Left colon (tissue), 2 donors: ENCODE results near the gene DHCR7. TPM values are rescaled to one million over a fixed set of nuclear protein-coding genes. Genes with fewer than 3 reads are reported as not detected.

Source experiments
- ATAC-seq: fragments of 200-7000 bp; cut with Tn5 transposase; one replicate; pipeline ENCODE4 v1.9.1; 2020; ENCODE audit warnings: mild to moderate bottlenecking, moderate library complexity
- DNase-seq, 2 donors: peaks; one replicate each; pipeline ENCODE4 v3.0.0-alpha.2; 2020
- intact Hi-C, 2 donors: fragments of 100-400 bp; cut with DNase I in 1 of 2; cut with micrococcal nuclease in 1 of 2; formaldehyde crosslinking; loops; one replicate each; pipeline versions ENCODE4 v1.11.2 to v1.14.0; 2022; cut with DNase I, micrococcal nuclease
- total RNA-seq, 2 donors: library from RNA; stranded (reverse); fragmentation: NEBNext Ultra II Directional; extraction: Animal tissue kit (Norgen Biotek cat#: 25700); gene quantifications; one replicate each; pipeline ENCODE4 v1.2.1, GENCODE V29; 2021
- donor health status: DM: no; HTN: no; CAD: no.
- donor health status: DM: yes; HTN: yes; CAD: no.

The DHCR7 gene
- total RNA-seq, 2 donors from 2014 or later: 56.5 to 126 TPM

DNA sequence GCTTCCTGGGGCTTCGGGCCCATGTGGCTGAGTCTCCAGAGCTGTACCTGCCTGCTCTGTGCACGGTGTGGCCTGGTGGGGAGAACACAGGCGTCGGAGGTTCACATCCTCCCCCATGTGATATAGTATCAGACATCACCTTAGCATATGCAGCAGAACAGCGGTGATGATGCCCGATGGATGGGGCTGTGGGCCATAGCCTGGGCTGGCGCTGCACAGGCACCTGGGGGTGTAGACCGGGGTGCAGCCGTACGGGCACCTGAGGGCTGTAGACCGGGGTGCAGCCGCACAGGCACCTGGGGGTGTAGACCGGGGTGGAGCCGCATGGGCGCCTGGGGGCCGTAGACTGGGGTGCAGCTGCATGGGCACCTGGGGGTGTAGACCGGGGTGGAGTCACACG is 34.0 kb upstream of the DHCR7 start:
- intact Hi-C loops: no loop called here

DNA sequence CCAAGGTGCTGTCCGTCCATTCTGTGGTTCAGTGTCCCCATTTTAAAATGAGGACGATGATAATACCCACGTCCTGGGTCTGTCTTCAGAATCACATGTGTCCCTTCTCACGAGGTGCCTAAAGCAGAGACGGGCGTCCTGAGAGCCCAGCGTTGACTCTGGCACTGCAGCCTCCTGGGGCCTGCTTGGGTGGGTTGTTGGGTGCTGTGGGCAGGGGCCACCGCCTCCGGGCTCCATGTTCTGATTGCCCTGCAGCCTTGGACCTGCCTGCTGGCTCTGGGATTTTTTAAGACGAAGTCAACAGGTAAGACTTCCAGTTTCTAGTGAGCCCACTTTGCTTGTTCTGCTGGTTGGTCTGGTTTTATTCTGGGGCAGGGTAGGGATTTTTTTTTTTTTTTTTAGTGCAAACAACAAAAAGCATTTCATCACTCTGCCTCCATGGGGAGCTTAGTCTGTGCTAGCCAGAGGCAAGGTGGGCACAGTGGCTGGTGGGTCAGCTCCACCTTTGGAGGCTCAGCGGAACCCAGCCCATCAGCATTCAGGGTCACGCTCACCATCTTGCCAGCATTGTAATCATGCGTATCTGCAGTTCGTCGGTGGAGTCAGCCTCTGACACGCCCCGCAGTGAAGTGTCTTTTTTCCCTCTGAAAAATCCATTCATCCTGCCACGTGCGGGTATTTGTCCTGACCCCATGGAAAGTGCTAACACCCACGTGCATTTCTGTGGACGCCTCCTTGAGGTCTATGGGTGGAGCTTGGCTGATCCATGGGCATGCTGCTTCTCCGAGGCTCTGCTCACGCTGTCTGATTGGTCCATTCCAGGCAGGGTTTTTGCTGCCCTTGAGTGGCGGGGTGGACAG is 33.1 kb upstream of the DHCR7 start:
- no peak for DNase-seq
- intact Hi-C loops: no loop called here
- ATAC-seq: no peak

More for the DNA sequence above, 34.0 kb upstream of the DHCR7 start:
- no peak for DNase-seq
- ATAC-seq: no peak

DNA sequence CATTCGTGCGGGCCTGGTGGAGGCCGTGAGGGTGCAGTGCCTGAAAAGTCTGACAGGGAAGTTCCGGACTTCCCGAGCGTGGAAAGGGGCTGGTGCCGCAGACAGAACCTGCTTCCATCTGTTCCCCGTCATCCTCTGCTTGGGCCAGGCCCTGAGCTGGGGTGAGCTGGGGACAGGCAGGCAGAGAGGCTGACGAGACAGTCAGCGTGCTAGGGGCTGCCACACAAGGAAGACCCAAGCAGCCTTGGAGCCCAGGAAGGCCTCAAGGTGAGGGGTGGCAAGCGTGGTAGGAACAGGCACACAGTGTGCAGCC is 30.3 kb upstream of the DHCR7 start:
- intact Hi-C loops: no loop called here
- DNase-seq: no peak

DNA sequence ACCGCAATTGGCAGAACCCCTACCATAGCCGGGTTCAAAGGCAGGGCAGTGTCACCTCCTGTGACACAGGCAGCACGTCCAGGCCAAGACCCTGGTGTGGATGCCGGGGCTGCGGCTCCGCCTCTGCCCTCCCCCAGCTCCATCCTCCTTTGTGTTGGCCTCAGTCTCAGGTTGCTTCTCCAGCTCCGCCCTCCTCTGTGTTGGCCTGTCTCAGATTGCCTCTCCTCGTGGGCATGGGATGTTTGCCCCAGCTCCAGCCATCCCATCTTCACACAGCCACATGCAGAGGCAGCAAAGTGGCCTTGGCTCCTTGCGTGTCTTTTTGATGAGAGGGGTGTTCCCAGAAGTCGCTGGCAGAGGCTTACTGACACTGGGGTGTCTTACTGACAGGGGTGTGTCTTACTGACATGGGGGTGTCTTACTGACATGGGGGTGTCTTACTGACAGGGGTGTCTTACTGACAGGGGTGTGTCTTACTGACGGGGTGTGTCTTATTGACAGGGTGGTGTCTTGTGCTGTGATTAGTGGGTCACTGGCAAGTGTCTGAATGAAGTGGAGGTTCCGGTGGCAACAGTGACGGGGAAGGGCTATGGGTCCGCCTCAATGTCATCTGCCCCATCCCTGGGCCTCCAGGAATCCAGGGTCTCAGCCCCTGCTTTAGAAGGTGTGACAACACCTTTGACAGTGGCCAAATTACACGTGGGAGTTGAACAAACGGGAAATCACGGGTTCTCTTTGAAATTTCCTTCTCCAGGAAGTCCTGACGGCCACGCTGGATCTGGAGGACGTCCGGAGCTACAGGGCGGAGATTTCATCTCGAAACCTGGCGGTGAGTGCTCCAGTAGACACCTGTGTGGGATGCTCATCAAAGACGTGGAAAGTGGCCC is 29.7 kb upstream of the DHCR7 start:
- no peak for DNase-seq
- peak; percentile 11 for ATAC-seq
- intact Hi-C loops: no loop called here

More for the DNA sequence above, 30.3 kb upstream of the DHCR7 start:
- no peak for ATAC-seq

GRCh38 chr11:71476926-71477640 is 28.9 kb upstream of the DHCR7 start:
- DNase-seq (no peak), ATAC-seq (no peak)
- intact Hi-C loops: no loop called here

DNA sequence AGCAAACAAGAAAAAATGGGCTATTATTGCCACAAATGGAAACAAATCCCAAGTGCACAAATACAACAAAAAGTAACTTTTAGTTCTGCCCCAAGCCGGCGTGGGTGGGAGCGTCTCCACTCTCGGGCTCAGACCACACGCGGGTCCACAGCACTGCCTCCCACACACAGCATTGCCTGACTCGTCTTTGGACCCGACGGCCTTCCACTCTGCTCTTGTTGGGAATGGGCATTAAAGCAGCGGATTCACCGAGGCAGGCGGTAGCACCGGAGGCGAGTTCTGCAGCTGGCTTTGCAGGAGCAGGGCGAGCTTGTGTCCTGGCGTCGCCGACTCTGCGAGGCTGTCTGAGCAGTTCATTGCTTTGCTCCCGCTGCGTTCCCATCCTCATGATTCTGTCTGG is 27.8 kb upstream of the DHCR7 start:
- no peak for DNase-seq
- intact Hi-C loops: no loop called here
- no peak for ATAC-seq

DNA sequence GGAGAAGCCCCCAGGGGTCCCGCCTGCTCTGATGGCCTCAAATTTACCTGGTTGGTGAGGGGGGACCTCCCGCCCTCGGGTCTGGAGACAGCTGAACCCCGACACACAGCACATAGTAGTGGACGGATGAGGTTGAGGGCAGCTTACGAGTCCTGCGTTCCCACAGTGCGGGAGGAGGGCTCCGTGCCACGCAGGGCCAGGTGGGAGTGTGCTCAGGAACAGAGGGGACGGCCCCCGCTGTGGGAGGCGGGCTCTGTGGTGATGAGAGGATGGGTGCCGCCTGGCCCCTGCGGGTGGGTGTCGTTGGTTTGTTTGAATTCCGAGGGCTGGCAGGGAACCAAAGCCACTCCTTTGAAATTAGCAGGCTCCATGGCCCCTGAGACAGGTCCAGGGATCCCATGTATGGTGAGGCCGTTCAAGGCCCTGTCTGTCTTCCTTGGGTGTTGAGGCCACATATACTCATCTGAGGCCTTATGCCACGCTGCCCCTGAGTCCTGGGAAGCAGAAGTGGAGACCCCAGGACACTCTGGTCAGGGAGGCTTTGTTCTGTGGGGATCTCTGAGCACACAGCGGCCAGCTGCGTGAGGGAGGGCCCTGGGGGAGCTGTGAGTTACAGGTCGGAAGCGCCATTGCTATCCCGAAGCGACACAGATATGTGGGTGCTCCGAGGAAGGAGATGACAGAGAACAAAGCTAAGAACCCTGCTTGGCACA is 26.7 kb upstream of the DHCR7 start:
- ATAC-seq (no peak), DNase-seq (no peak)
- intact Hi-C loops: no loop called here

DNA sequence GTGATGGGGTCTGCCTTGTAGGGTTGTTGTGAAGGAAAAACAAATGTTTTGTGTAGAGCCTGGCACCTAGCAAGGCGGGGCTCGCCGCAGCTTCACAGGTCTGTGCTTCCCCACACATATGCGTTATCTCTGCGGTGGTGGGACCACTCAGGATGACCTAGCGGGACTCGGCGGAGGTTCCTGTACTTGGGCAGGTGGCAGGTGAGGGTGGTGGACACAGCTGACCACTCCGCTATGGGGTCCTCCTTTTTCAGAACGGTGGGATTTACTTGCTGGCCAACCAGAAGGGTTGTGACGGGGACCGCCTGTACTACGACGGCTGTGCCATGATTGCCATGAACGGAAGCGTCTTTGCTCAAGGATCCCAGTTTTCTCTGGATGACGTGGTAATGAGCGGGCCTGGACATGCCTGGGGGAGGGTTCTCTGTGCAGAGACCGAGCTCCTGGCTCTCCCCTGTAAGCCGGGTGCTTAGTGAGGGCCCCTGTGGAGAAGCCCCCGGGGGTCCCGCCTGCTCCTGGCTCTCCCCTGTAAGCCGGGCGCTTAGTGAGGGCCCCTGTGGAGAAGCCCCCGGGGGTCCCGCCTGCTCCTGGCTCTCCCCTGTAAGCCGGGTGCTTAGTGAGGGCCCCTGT is 26.1 kb upstream of the DHCR7 start:
- DNase-seq: no peak
- intact Hi-C loops: no loop called here
- no peak for ATAC-seq

GRCh38 chr11:71473793-71474080 is 25.5 kb upstream of the DHCR7 start:
- DNase-seq (no peak), ATAC-seq (no peak)
- intact Hi-C loops: no loop called here

GRCh38 chr11:71472941-71473792 is 25.0 kb upstream of the DHCR7 start:
- DNase-seq: no peak
- intact Hi-C loops: no loop called here
- ATAC-seq: no peak

GRCh38 chr11:71472357-71472885 is 24.2 kb upstream of the DHCR7 start:
- intact Hi-C loops: no loop called here
- ATAC-seq: no peak
- DNase-seq: no peak

GRCh38 chr11:71470946-71471345 is 22.8 kb upstream of the DHCR7 start:
- intact Hi-C loops: no loop called here
- no peak for DNase-seq
- ATAC-seq: no peak

DNA sequence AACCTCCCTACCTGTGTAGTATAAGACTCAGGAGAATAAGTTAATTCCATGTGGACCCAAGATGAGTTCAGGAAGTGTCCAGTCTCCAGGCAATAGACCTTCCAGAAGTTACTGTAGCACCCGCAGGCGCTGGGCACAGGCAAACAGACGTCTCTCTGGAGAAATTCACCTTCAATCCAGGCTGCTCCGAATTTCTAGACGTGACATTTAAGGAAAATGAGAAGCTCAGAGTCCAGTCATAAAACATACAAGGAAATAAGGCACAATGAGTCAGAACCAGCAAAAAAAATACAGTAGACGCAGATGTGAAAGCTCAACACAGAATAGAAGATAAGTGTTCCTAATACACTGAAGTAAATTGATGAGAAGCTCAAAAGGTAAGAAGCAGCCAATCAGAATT is 19.0 kb upstream of the DHCR7 start:
- DNase-seq (no peak), ATAC-seq (peak; percentile 75)
- intact Hi-C loops: no loop called here

- DNase-seq: no peak
- ATAC-seq: peak; percentile 12
- intact Hi-C loops: no loop called here
Measured at GRCh38 chr11:71466358-71466757, 18.2 kb upstream of the DHCR7 start.

DNA sequence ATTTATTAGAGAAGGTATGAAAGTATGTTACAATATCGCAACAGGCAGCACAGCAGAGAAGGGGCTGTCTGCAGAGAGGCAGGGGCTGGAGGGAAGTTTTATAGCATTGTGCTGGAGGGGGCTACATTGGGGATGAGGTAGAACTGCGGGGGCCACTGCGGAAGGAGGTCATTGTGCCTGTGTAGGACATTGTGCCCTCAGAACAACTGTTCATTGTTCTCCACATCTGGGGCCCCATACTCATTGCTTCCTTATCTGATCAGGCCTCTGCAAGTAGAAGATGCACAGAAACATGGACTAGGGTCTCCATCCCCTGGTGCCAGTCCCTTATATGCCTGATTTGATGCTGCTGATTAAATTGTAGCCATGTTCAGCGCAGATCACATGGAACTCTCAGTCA is 16.9 kb upstream of the DHCR7 start:
- intact Hi-C loops: no loop called here
- ATAC-seq (no peak), DNase-seq (no peak)

GRCh38 chr11:71463331-71464211 is 15.4 kb upstream of the DHCR7 start:
- ATAC-seq (no peak), DNase-seq (no peak)
- intact Hi-C loops: no loop called here

GRCh38 chr11:71462726-71463125 is 14.5 kb upstream of the DHCR7 start:
- intact Hi-C loops: no loop called here
- DNase-seq (no peak), ATAC-seq (no peak)
